ENCODE data around the gene ATRIP. TPM values are rescaled to one million over a fixed set of nuclear protein-coding genes. Genes with fewer than 3 reads are reported as not detected.
A peak's percentile ranks its signal among the peaks of the same experiment; 100 is the strongest.

The ATRIP gene
- total RNA-seq, 1 donor from 2014 or later, result 8.3 TPM

DNA sequence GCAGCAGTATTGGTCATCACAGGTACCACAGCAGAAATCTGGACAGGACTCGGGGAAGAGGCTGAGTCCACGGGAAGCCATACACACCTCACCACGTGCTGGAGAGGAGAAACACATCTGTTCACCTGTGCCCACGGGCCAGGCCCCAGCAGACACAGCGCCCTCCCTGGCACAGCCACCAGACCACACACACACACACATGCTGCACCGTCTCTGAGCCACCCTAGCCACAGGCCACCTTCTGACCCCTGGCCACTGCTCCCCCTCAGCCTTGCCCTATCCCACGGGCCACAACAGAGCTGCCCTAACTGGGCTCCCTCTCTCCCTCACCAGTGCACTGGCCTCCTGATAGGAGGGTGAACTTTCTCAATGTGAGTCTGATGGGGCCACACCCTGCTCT, 54.7 kb downstream of the ATRIP start:
- H3K27me3 Mint-ChIP-seq (ENCODE audit: insufficient read depth, low read depth), result peaks cover 4% of the 10 kb centered on the region
- H3K36me3 Mint-ChIP-seq, result peaks cover 15% of the 10 kb centered on the region
- H3K27me3 ChIP-seq, result no peaks in the 10 kb centered on the region
- peak overlapping the region; percentile 30 for H3K4me3 Mint-ChIP-seq
- H3K27ac ChIP-seq, result no peak overlapping the region
- TF ChIP-seq CTCF (IDR thresholded peaks at IDR 0.05), result no peak
- TF ChIP-seq EZH2 (IDR thresholded peaks at IDR 0.05), result no peak
- no peak for TF ChIP-seq EZH2phosphoT487 (IDR thresholded peaks at IDR 0.05)
- peaks cover 21% of the 10 kb centered on the region for H3K4me1 Mint-ChIP-seq
- H3K4me3 ChIP-seq, result no peak overlapping the region
- H4K20me1 ChIP-seq (ENCODE audit: low read depth), result no peaks in the 10 kb centered on the region
- H2AFZ ChIP-seq (replicated peaks), result no peak overlapping the region
- no peak overlapping the region for H3K4me2 ChIP-seq
- H3K79me2 ChIP-seq (ENCODE audit: low read depth), result peaks cover 6% of the 10 kb centered on the region
- no peak overlapping the region for H3K27ac Mint-ChIP-seq
- peaks cover 10% of the 10 kb centered on the region for H3F3A ChIP-seq (ENCODE audit: low read depth)
- H3K36me3 ChIP-seq, result no peaks in the 10 kb centered on the region
- H3K4me1 ChIP-seq, result peaks cover 8% of the 10 kb centered on the region
- DNase-seq (ENCODE audit: low spot score), result no peak
- no peak overlapping the region for H3K9ac ChIP-seq
- no peaks in the 10 kb centered on the region for H3K9me3 ChIP-seq (ENCODE audit: low read depth)
- peaks cover 3% of the 10 kb centered on the region for H3K9me3 Mint-ChIP-seq

- Histone ChIP-seq H3K27me3 (no peaks in the 10 kb centered on the region), H2AFZ (replicated peaks) (no peak overlapping the region), H3K4me1 (peaks cover 11% of the 10 kb centered on the region), H3F3A (ENCODE audit: low read depth) (peaks cover 15% of the 10 kb centered on the region), H3K9ac (no peak overlapping the region), H3K4me2 (no peak overlapping the region), H3K4me3 (no peak overlapping the region), H3K79me2 (ENCODE audit: low read depth) (peaks cover 6% of the 10 kb centered on the region), H3K27ac (no peak overlapping the region), H3K9me3 (ENCODE audit: low read depth) (no peaks in the 10 kb centered on the region), H3K36me3 (no peaks in the 10 kb centered on the region), H4K20me1 (ENCODE audit: low read depth) (no peaks in the 10 kb centered on the region)
- TF ChIP-seq EZH2 (IDR thresholded peaks at IDR 0.05) (no peak), CTCF (IDR thresholded peaks at IDR 0.05) (no peak), EZH2phosphoT487 (IDR thresholded peaks at IDR 0.05) (no peak)
- peaks cover 15% of the 10 kb centered on the region for H3K36me3 Mint-ChIP-seq
- peaks cover 10% of the 10 kb centered on the region for H3K27me3 Mint-ChIP-seq (ENCODE audit: insufficient read depth, low read depth)
- peaks cover 27% of the 10 kb centered on the region for H3K4me1 Mint-ChIP-seq
- H3K9me3 Mint-ChIP-seq, result peaks cover 3% of the 10 kb centered on the region
- no peak for DNase-seq (ENCODE audit: low spot score)
- H3K4me3 Mint-ChIP-seq, result peak overlapping the region; percentile 84
- peak overlapping the region; percentile 21 for H3K27ac Mint-ChIP-seq
Observed at GRCh38 chr3:48502121-48502520, 55.6 kb downstream of the ATRIP start.

DNA sequence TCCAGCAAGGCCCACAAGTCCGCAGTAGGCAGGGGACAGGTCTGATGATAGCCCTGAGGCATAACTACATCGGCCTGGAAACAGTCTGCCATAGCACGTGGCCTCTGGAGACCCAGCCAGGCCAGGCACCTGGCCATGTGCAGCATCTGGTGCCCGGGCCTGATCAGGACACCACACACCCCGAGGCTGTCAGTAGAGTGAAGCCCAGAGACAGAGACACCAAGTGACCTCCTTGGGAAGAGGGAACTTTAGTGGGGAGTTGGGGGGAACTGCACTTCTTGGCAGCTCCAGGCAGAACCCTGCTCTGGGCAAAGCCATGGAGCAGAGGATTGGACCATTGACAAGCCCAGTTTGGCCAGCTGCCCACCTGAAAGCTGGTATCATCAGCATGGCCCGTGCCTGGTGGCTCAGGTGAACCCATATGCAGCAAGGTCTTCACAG, 56.2 kb downstream of the ATRIP start:
- Histone ChIP-seq H3K4me2 (peak overlapping the region; percentile 97), H3K36me3 (no peaks in the 10 kb centered on the region), H3K4me3 (peak overlapping the region; percentile 64), H3K9me3 (ENCODE audit: low read depth) (no peaks in the 10 kb centered on the region), H3K79me2 (ENCODE audit: low read depth) (peaks cover 6% of the 10 kb centered on the region), H3F3A (ENCODE audit: low read depth) (peaks cover 19% of the 10 kb centered on the region), H2AFZ (replicated peaks) (no peak overlapping the region), H3K4me1 (peaks cover 14% of the 10 kb centered on the region), H4K20me1 (ENCODE audit: low read depth) (no peaks in the 10 kb centered on the region), H3K27me3 (no peaks in the 10 kb centered on the region), H3K9ac (no peak overlapping the region), H3K27ac (no peak overlapping the region)
- TF ChIP-seq EZH2 (IDR thresholded peaks at IDR 0.05) (no peak), EZH2phosphoT487 (IDR thresholded peaks at IDR 0.05) (no peak), CTCF (IDR thresholded peaks at IDR 0.05) (no peak)
- H3K27ac Mint-ChIP-seq, result no peak overlapping the region
- H3K27me3 Mint-ChIP-seq (ENCODE audit: insufficient read depth, low read depth), result peaks cover 12% of the 10 kb centered on the region
- H3K4me3 Mint-ChIP-seq, result peak overlapping the region; percentile 84
- peaks cover 33% of the 10 kb centered on the region for H3K4me1 Mint-ChIP-seq
- H3K36me3 Mint-ChIP-seq, result peaks cover 13% of the 10 kb centered on the region
- H3K9me3 Mint-ChIP-seq, result peaks cover 3% of the 10 kb centered on the region
- DNase-seq (ENCODE audit: low spot score), result no peak
